GM03348 (cell line): Measurements from ENCODE around the gene TMCC2.
"Not testable (repeated sequence)": the region's sequence is repeated elsewhere in the genome, so short reads cannot be mapped to it uniquely, and the experiment has no call there.

Experiments used
- DNase-seq: peaks from one replicate; pipeline ENCODE4 v3.0.0; 2012; ENCODE audit warnings: low spot score

The TMCC2 gene

DNA sequence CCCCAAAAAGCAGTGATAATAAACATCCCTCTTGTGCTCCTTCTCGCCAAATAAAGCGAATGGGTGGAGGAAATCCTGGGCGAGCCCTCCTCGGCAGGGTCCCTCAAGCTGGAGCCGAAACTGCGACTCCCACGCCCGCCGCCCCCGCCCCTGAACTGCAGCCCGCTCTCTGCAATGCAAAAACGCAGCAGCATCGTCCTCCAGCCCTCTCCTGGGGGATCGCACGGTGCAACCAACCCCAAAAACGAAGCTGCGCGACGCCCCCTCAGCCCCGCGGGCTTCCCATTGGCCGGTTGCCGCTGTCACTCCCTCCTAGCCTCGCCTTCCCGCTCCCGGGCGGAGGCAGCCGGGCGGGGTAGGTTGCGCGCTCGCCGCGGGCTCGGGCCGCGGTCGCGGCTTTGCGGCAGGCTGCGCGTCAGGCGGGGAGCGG lies at the start of gene TMCC2:
TSS of gene TMCC2 (plus strand) at position 363 of the 430 bp plus-strand sequence. CDS start 619 bp downstream, outside the sequence.
- peak; percentile 99 for DNase-seq

DNA sequence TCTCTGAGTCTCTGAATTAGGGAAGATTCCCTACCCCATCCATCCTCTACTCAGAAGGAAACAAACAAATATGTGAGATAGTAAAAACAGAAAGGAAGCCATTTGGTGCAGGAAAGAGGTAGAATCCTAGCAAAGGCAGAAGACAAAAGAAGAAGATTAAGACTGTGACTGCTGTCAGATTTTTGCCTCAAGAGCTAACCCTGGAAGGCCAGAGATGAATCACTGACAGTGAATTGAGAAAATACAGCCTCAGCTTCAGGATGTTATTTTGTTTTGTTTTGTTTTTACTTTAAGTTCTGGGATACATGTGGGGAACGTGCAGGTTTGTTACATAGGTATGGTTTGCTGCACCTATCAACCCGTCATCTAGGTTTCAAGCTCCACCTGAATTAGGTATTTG lies 47.9 kb upstream of the TMCC2 start:
- peak; percentile 18 for DNase-seq

DNA sequence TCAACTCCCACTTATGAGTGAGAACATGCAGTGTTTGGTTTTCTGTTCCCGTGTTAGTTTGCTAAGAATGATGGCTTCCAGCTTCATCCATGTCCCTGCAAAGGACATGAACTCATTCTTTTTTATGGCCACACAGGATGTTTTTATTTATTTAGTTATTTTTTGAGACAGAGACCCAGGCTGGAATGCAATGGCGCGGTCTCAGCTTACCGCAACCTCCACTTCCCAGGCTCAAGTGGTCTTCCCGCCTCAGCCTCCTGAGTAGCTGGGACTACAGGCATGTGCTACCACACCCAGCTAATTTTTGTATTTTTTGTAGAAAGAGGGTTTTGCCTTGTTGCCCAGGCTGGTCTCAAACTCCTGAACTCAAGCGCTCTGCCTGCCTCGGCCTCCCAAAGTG lies 47.4 kb upstream of the TMCC2 start:
- DNase-seq: not testable (repeated sequence)

DNA sequence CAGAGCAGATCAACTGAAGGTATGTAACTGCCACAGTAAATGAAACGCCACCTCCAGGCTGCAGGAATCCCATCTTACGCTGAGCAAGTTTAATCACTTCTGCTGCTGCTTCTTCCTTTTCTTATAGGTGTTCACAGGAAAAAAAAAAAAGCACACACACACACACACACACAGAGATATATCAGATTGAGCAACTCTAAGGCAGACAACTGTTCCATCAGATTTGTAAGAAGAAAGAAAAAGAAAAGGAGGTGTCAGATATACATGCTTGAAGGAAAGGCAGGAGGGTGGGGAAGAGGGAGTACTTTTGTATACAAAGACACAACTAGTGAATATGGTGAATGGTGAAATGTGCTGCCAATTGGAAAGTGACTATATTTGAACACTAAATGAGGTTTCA lies 44.8 kb upstream of the TMCC2 start:
- no peak for DNase-seq

- DNase-seq: peak; percentile 48
Observed at GRCh38 chr1:205183676-205184335, 43.9 kb upstream of the TMCC2 start.

GRCh38 chr1:205186191-205186590 lies 41.6 kb upstream of the TMCC2 start:
- DNase-seq: no peak

DNA sequence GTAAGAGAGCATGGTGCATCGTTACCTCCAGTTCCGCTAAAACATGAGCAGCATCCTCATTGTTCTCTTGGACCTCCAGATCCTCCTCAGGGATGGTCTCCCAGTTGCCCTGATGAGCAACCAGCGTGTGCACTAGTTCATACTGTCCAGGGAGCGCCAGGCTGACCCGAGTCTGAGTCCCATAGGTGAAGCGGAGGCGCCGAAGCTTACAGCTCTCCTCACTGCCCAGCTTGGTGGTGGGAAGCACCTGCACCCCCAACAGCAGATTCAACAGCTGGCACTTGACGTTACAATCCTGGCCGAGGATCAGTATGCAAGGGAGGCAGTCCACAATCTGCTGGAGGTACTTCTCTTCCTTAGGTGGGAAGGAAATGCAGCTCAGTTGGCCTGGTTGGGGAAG lies 40.3 kb upstream of the TMCC2 start:
- no peak for DNase-seq

DNA sequence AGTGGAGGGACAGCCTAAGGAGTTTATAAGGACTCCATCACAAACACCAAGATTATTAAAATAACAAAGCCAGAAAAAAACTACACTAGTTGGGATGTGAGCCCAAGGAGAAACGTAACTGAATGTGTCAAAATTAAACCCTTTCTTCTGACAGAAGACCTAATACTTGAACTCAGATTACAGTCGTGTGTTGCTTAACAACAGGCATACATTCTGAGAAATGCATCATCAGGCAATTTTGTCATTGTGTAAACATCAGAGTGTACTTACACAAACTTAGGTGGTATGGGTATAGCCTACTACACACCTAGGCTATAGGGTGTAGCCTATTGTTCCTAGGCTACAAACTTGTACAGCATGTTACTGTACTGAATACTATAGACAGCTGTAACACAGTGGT lies 39.6 kb upstream of the TMCC2 start:
- DNase-seq: no peak

DNA sequence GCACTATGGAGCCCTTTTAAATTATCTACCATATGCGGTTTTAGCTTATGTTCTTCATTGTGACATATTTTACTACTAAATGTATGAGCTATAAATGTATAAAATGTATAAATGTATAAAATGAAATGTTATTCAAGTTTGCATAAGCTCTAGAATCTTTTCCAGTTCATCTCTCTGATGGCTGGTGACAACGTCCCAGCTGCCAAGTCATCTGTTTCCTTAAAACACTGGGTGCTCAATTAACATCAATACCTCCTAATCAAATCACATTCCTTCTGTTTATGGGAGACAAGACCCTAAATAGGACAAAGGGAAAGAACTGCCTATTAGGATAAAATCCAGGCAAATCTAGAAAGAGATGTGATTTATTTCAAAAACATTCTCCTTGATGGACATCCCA lies 39.1 kb upstream of the TMCC2 start:
- no peak for DNase-seq

GRCh38 chr1:205189131-205189530 lies 38.6 kb upstream of the TMCC2 start:
- DNase-seq: no peak

GRCh38 chr1:205190845-205191577 lies 36.7 kb upstream of the TMCC2 start:
- DNase-seq: peak; percentile 15

DNA sequence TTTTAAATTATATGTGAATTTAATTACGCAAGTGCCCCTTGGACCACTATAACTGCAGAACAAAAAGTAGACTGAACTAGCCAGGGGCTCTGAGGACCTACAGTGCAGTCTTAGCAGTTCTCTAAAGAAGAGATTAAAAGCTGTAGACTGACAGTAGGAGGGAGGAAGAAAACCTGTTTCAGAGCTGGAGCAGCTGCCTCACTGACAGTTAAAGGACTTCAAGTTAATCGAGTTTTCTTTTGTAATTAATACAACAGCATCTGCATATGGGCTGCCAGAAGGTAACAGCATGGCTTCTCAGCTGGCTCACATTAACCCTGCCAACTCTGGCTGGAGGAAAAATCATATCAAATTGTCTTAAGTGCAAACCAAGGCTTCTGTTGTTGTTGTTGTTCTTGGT lies 36.1 kb upstream of the TMCC2 start:
- no peak for DNase-seq

GRCh38 chr1:205192287-205192686 lies 35.5 kb upstream of the TMCC2 start:
- DNase-seq: no peak

- DNase-seq: no peak
Observed at GRCh38 chr1:205199090-205199930, 28.4 kb upstream of the TMCC2 start.

DNA sequence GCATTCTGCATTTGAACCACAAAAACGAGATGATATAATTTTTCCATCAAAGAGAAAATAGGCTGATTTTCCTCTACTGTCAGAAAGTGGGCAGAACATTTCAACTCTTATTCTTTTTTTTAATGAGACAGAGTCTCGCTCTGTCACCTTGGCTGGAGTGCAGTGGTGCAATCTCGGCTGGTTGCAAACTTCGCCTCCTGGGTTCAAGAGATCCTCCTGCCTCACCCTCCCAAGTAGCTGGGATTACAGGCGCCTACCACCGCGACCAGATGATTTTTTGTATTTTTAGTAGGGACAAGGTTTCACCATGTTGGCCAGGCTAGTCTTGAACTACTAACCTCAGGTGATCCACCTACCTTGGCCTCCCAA lies 27.8 kb upstream of the TMCC2 start:
- no peak for DNase-seq

DNA sequence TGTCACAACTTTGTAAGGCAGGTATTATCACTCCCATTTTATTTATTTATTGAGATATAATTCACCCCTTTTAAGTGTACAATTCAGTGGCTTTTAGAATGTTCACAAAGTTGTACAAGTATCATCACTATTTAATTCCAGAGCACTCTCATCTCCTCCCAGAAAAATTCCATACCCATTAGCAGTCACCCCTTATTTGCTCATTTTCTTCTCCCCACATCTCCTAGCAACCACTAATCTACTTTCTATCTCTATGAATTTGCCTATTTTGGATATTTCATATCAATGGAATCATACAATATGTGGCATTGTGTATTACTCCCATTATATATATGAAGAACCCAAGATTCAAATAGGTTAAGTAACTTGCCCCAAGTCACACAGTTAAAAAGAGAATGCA lies 23.2 kb upstream of the TMCC2 start:
- DNase-seq: peak; percentile 53

- peak; percentile 35 for DNase-seq
Observed at GRCh38 chr1:205205055-205205454, 22.7 kb upstream of the TMCC2 start.

DNA sequence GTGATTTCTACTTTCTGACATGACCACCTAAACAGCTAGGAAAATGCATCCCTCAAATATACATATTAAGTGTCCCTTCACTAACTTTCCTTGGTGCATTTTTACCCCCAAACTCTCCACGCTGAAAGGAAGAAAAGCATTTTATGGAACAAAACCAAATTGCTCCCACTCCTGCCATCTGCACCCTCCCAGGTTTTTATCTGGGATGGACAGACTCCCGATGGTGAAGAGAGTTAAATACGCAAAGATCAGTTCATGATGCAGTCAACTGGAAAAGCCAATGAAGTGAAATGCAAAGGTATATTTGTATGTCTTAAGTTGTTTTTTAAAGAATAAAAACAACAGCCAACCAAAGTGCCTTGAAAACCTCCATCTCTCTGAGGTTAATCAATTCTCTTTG lies 18.9 kb upstream of the TMCC2 start:
- DNase-seq: no peak

DNA sequence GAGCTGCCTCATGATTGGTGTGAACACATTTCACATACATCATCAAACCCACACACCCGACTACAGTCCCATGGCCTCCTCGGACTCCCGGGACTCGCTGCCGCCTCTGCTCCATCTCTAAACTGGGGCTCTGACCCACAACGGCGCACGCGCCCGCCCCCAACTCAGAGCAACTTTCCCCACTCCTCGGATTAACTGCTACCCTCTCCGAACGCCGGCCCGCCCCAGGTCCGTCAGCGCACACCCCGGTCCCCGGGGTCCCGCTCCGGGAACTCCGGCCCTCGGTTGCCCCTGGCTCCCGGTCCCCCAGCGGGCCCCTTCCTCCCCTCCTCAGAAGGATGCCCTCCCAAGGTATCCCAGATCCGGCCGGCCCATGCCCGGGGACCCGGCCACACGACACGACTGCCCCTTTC lies 17.0 kb upstream of the TMCC2 start:
- peak; percentile 59 for DNase-seq

GRCh38 chr1:205211169-205211838 lies 16.4 kb upstream of the TMCC2 start, which contains the start of gene DSTYK:
TSS of gene DSTYK (minus strand) at chr1:205211702. CDS start at chr1:205211535, 167 bp downstream.
- peak; percentile 95 for DNase-seq

- no peak for DNase-seq
Observed at GRCh38 chr1:205211839-205212536, 15.8 kb upstream of the TMCC2 start.

DNA sequence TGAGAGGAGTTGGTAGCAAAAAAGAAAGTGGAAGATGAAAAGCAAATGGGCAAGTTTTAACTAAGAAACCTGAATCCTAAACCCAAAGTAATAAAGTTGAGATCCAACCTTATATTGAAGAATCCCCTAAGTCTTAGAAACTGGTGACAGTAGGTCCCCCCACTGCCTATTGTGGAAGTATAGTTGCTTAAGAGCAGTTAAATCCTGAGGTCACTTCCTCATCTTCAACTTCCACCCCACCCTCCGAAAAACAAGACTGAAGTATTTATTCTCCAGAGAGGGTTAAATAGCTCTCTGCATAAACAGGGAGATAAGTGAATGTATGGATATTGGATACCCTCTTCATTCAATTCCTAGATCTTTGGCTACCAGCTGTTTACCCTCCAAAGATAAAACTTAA lies 13.0 kb upstream of the TMCC2 start:
- DNase-seq: no peak
